ENCODE measurements around the gene SPEF2.

GRCh38 chr5:35855187-35855586 lies 237.5 kb downstream of the SPEF2 start:
- TF ChIP-seq CTCF (IDR thresholded peaks at IDR 0.05; ENCODE audit: insufficient read depth, low read depth, low read length), result no peak
- TF ChIP-seq EZH2 (IDR thresholded peaks at IDR 0.05; ENCODE audit: insufficient read depth, low read length), result no peak

Data from astrocyte (in vitro differentiated cells and primary cell).